IMR-90 (cell line): Measurements from ENCODE around the gene NEDD4L. TPM values are rescaled to one million over a fixed set of nuclear protein-coding genes. Genes with fewer than 3 reads are reported as not detected.

Experiments used
- ATAC-seq: fragments of 200-7000 bp; cut with Tn5 transposase; 2 replicates; pipeline ENCODE4 v1.9.1; 2020; ENCODE audit warnings: low read depth, mild to moderate bottlenecking, moderate library complexity
- BruUV-seq: library from RNA; stranded (reverse); fragments of 400-500 nt; replicated peaks from 2 replicates; lab custom pipeline; 2021; lab: Mats Ljungman, UMichigan
- CTCF ChIA-PET: fragments of 300-600 bp; formaldehyde crosslinking; extraction: SDS; loops from one replicate; lab custom pipeline; 2021; ENCODE audit warnings: antibody characterized with exemption; lab: Yijun Ruan, JAX
- POLR2A ChIA-PET: fragments of 300-600 bp; sonication (Branson Sonifier 250); formaldehyde crosslinking; loops from one replicate; lab custom pipeline; 2022; ENCODE audit warnings: antibody characterized with exemption; ENCODE audit not compliant: unreplicated experiment; lab: Charles Lee
- DNase-seq: peaks from one replicate; pipeline ENCODE4 v3.0.0; 2013
- H2AFZ ChIP-seq: replicated peaks from 2 replicates; pipeline ENCODE3; 2013; ENCODE audit warnings: low read length, mild to moderate bottlenecking; ENCODE audit not compliant: poor library complexity
- H2AK5ac ChIP-seq: 2 replicates; pipeline ENCODE4 v1.6.1; 2013; ENCODE audit warnings: low read depth, low read length, inconsistent platforms
- H2AK9ac ChIP-seq: replicated peaks from 2 replicates; pipeline ENCODE3; 2013; ENCODE audit warnings: mild to moderate bottlenecking, low read depth, low read length, moderate library complexity; ENCODE audit not compliant: poor library complexity
- H2BK120ac ChIP-seq: 2 replicates; pipeline ENCODE4 v1.6.1; 2013; ENCODE audit warnings: low read depth, low read length, inconsistent platforms
- H2BK15ac ChIP-seq: 3 replicates; pipeline ENCODE4 v1.6.1; 2013; ENCODE audit warnings: low read depth, low read length, inconsistent platforms
- H2BK20ac ChIP-seq: 2 replicates; pipeline ENCODE4 v1.6.1; 2013; ENCODE audit warnings: low read depth, mild to moderate bottlenecking, inconsistent platforms, low read length, moderate library complexity
- H2BK5ac ChIP-seq: 2 replicates; pipeline ENCODE4 v1.6.1; 2013; ENCODE audit warnings: mild to moderate bottlenecking, low read depth, low read length, inconsistent platforms; ENCODE audit not compliant: poor library complexity, severe bottlenecking
- H3K14ac ChIP-seq: replicated peaks from 2 replicates; pipeline ENCODE4 v1.6.1; 2013; ENCODE audit warnings: low read depth, low read length, inconsistent platforms
- H3K18ac ChIP-seq: 2 replicates; pipeline ENCODE4 v1.6.1; 2013; ENCODE audit warnings: low read depth, low read length, control low read depth
- H3K23ac ChIP-seq: 2 replicates; pipeline ENCODE4 v1.6.1; 2013; ENCODE audit warnings: low read depth, low read length, inconsistent platforms
- H3K27ac ChIP-seq: 2 replicates; pipeline ENCODE4 v1.5.1; 2013; ENCODE audit warnings: mild to moderate bottlenecking, control low read depth, low read length; ENCODE audit not compliant: insufficient read depth
- H3K27me3 ChIP-seq: 2 replicates; pipeline ENCODE4 v1.6.1; 2013; ENCODE audit warnings: low read length; ENCODE audit not compliant: control insufficient read depth, insufficient read depth
- H3K36me3 ChIP-seq: 2 replicates; pipeline ENCODE4 v1.6.1; 2013; ENCODE audit warnings: low read length, mixed read lengths; ENCODE audit not compliant: control insufficient read depth, insufficient read depth
- H3K4ac ChIP-seq: 2 replicates; pipeline ENCODE4 v1.6.1; 2013; ENCODE audit warnings: low read depth, low read length, inconsistent platforms
- H3K4me1 ChIP-seq: 2 replicates; pipeline ENCODE4 v1.6.1; 2013; ENCODE audit warnings: low read length, mixed read lengths; ENCODE audit not compliant: control insufficient read depth, insufficient read depth
- H3K4me2 ChIP-seq: 2 replicates; pipeline ENCODE4 v1.6.1; 2013; ENCODE audit warnings: low read depth, mild to moderate bottlenecking, control low read depth, low read length, moderate library complexity
- H3K4me3 ChIP-seq: 2 replicates; pipeline ENCODE4 v1.5.1; 2013; ENCODE audit warnings: low read depth, mild to moderate bottlenecking, control low read depth, low read length, moderate library complexity; ENCODE audit not compliant: insufficient read depth
- H3K56ac ChIP-seq: 2 replicates; pipeline ENCODE4 v1.6.1; 2013; ENCODE audit warnings: low read length, inconsistent platforms; ENCODE audit not compliant: insufficient read depth; ENCODE audit errors: extremely low read depth
- H3K79me1 ChIP-seq, 2 experiments: 2 replicates each; pipeline ENCODE4 v1.6.1; 2013; ENCODE audit warnings: low read length in 2 of 2, inconsistent platforms in 1 of 2, low read depth in 1 of 2
- H3K9ac ChIP-seq: 2 replicates; pipeline ENCODE4 v1.6.1; 2013; ENCODE audit warnings: low read depth, low read length, control low read depth
- H3K9me1 ChIP-seq: 2 replicates; pipeline ENCODE4 v1.6.1; 2013; ENCODE audit warnings: low read length, inconsistent platforms; ENCODE audit not compliant: insufficient read depth
- H3K9me3 ChIP-seq: 2 replicates; pipeline ENCODE4 v1.6.1; 2013; ENCODE audit warnings: low read length; ENCODE audit not compliant: control insufficient read depth, insufficient read depth
- H4K20me1 ChIP-seq: 2 replicates; pipeline ENCODE4 v1.6.1; 2013; ENCODE audit warnings: low read length, inconsistent platforms; ENCODE audit not compliant: insufficient read depth
- H4K5ac ChIP-seq: 2 replicates; pipeline ENCODE4 v1.6.1; 2013; ENCODE audit warnings: mild to moderate bottlenecking, low read depth, low read length, control low read depth
- H4K8ac ChIP-seq, 2 experiments: 2 replicates each; pipeline ENCODE4 v1.6.1; 2013; ENCODE audit warnings: low read depth in 2 of 2, low read length in 2 of 2, control low read depth in 1 of 2, inconsistent platforms in 1 of 2
- H4K91ac ChIP-seq: 2 replicates; pipeline ENCODE4 v1.6.1; 2013; ENCODE audit warnings: low read depth, low read length, inconsistent platforms; ENCODE audit not compliant: insufficient read depth
- BHLHE40 ChIP-seq: fragments of 150-350 bp; IDR thresholded peaks from 2 replicates; pipeline ENCODE4 v1.6.1; 2016; ENCODE audit warnings: mild to moderate bottlenecking, low read depth, low read length
- CEBPB ChIP-seq: IDR thresholded peaks from 2 replicates; pipeline ENCODE4 v1.6.1; 2012; ENCODE audit warnings: low read depth, low read length, improper control_type of control experiment
- CHD1 ChIP-seq: IDR thresholded peaks from 2 replicates; pipeline ENCODE4 v1.6.1; 2012; ENCODE audit warnings: low read depth, low read length, improper control_type of control experiment
- CTCF ChIP-seq: conservative IDR thresholded peaks from 2 replicates; pipeline ENCODE4 v1.5.1; 2012; ENCODE audit warnings: mild to moderate bottlenecking, low read depth, low read length, improper control_type of control experiment
- ELK1 ChIP-seq: fragments of 150-350 bp; IDR thresholded peaks from 2 replicates; pipeline ENCODE4 v1.6.1; 2016; ENCODE audit warnings: low read depth, mild to moderate bottlenecking, low read length, moderate library complexity, borderline replicate concordance
- FOS ChIP-seq: fragments of 150-350 bp; IDR thresholded peaks from 2 replicates; pipeline ENCODE4 v1.6.1; 2016; ENCODE audit warnings: low read depth, low read length
- MAFK ChIP-seq: IDR thresholded peaks from 2 replicates; pipeline ENCODE4 v1.6.1; 2012; ENCODE audit warnings: low read depth, low read length, improper control_type of control experiment
- MAZ ChIP-seq: IDR thresholded peaks from 2 replicates; pipeline ENCODE4 v1.6.1; 2012; ENCODE audit warnings: low read depth, mild to moderate bottlenecking, low read length, improper control_type of control experiment, moderate library complexity, borderline replicate concordance
- MXI1 ChIP-seq: IDR thresholded peaks from 2 replicates; pipeline ENCODE4 v1.6.1; 2012; ENCODE audit warnings: low read depth, mild to moderate bottlenecking, low read length, moderate library complexity, borderline replicate concordance
- NFE2L2 ChIP-seq: fragments of 150-350 bp; IDR thresholded peaks from 2 replicates; pipeline ENCODE4 v1.6.1; 2016; ENCODE audit warnings: low read depth, mild to moderate bottlenecking, low read length
- POLR2A ChIP-seq: IDR thresholded peaks from 2 replicates; pipeline ENCODE4 v1.6.1; 2012; ENCODE audit warnings: mild to moderate bottlenecking, low read depth, low read length
- RAD21 ChIP-seq: IDR thresholded peaks from 2 replicates; pipeline ENCODE4 v1.6.1; 2012; ENCODE audit warnings: low read length, improper control_type of control experiment
- RCOR1 ChIP-seq: IDR thresholded peaks from 2 replicates; pipeline ENCODE4 v1.6.1; 2012; ENCODE audit warnings: mild to moderate bottlenecking, low read length, improper control_type of control experiment; ENCODE audit not compliant: insufficient replicate concordance
- RFX5 ChIP-seq: IDR thresholded peaks from 2 replicates; pipeline ENCODE4 v1.8.0; 2012; ENCODE audit warnings: low read depth, mild to moderate bottlenecking, low read length, moderate library complexity
- SMC3 ChIP-seq: fragments of 150-350 bp; IDR thresholded peaks from 2 replicates; pipeline ENCODE4 v1.6.1; 2016; ENCODE audit warnings: low read depth, mild to moderate bottlenecking, antibody characterized with exemption, low read length, moderate library complexity
- WGBS, 2 experiments: methylation state at CpG; one replicate each; pipeline versions ENCODE4 v1.1.5 to v1.1.7; 2013; ENCODE audit warnings: missing lambda C conversion rate in 2 of 2; ENCODE audit not compliant: insufficient read length in 1 of 2; ENCODE audit errors: extremely low coverage in 2 of 2; 5-methylcytosine and 5-hydroxymethylcytosine counted together
- dilution Hi-C: fragments of 300-500 bp; cut with HindIII; formaldehyde crosslinking; loops from one replicate; pipeline ENCODE4 v1.14.3; 2018; ENCODE audit warnings: low sequenced_read_pairs; ENCODE audit not compliant: unreplicated experiment
- in situ Hi-C: fragments of 300-500 bp; cut with MboI; formaldehyde crosslinking; loops from 3 replicates; pipeline ENCODE4 v1.14.3; 2019; ENCODE audit warnings: low sequenced_read_pairs, inconsistent platforms, mixed read lengths
- intact Hi-C: fragments of 100-400 bp; cut with micrococcal nuclease; formaldehyde crosslinking; loops from 2 replicates; pipeline ENCODE4 v1.10.0; 2022
- polyA plus RNA-seq, 3 experiments: library from polyadenylated mRNA; depleted of rRNA; stranded (reverse); fragments of >200 nt; gene quantifications; 2 replicates each; pipeline ENCODE4 v1.2.3, GENCODE V29; 2012; ENCODE audit warnings: low replicate concordance in 1 of 3
- total RNA-seq: library from RNA; depleted of rRNA; stranded (reverse); fragments of >200 nt; gene quantifications from 2 replicates; pipeline ENCODE4 v1.2.3, GENCODE V29; 2012
- TF ChIP-seq, protein P1 (sequence below): fragments of 150-350 bp; IDR thresholded peaks from 2 replicates; pipeline ENCODE4 v1.6.1; 2017; ENCODE audit warnings: mild to moderate bottlenecking, antibody characterized with exemption, low read length, low read depth

Gene NEDD4L
- total and polyA plus RNA-seq, 2 of the 4 experiments (the other 2 are of a cell fraction), result 10.0 to 10.9 TPM

GRCh38 chr18:58279504-58280175 is 235.6 kb downstream of the NEDD4L start:
- no peak overlapping the region for H2BK20ac ChIP-seq
- H3K36me3 ChIP-seq, result no peaks in the 10 kb centered on the region
- in situ Hi-C loops (no loop called here), intact Hi-C loops (no loop called here), dilution Hi-C loops (no loop called here)
- peaks cover 2% of the 10 kb centered on the region; the same call in 1 of the 2 replicates for H3K27me3 ChIP-seq
- H2AK9ac ChIP-seq, result no peak overlapping the region
- no peak overlapping the region for H3K4me2 ChIP-seq
- no peak overlapping the region for H3K18ac ChIP-seq
- H3K27ac ChIP-seq, result no peak overlapping the region
- DNase-seq (no peak), ATAC-seq (no peak)
- no peak overlapping the region for H2BK15ac ChIP-seq
- no peak overlapping the region for H3K4ac ChIP-seq
- CTCF ChIA-PET, result no interaction called here
- no peak overlapping the region for H2BK120ac ChIP-seq
- no peaks in the 10 kb centered on the region for H3K9me1 ChIP-seq
- no peak overlapping the region for H3K9ac ChIP-seq
- H3K4me1 ChIP-seq, result no peaks in the 10 kb centered on the region
- peaks cover 3% of the 10 kb centered on the region; the same call in 1 of the 2 replicates for H4K20me1 ChIP-seq
- H3K79me1 ChIP-seq, result no peaks in the 10 kb centered on the region
- no peak overlapping the region for H2BK5ac ChIP-seq
- no TSS peak for BruUV-seq
- TF ChIP-seq NFE2L2, result no peak
- TF ChIP-seq RAD21, result no peak
- TF ChIP-seq MXI1, result no peak
- TF ChIP-seq MAZ, result no peak
- no peak for TF ChIP-seq RFX5
- no peak for TF ChIP-seq MAFK
- no peak for TF ChIP-seq SMC3
- no peak for TF ChIP-seq POLR2A
- no peak for TF ChIP-seq ELK1
- no peak for TF ChIP-seq RCOR1
- no peak for TF ChIP-seq FOS
- TF ChIP-seq BHLHE40, result no peak
- TF ChIP-seq CHD1, result no peak
- TF ChIP-seq, protein P1, sequence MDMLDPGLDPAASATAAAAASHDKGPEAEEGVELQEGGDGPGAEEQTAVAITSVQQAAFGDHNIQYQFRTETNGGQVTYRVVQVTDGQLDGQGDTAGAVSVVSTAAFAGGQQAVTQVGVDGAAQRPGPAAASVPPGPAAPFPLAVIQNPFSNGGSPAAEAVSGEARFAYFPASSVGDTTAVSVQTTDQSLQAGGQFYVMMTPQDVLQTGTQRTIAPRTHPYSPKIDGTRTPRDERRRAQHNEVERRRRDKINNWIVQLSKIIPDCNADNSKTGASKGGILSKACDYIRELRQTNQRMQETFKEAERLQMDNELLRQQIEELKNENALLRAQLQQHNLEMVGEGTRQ, result no peak
- TF ChIP-seq CTCF, result no peak
- no peak for TF ChIP-seq CEBPB
- no peak overlapping the region for H3K4me3 ChIP-seq
- POLR2A ChIA-PET, result no interaction called here
- no peak overlapping the region for H3K23ac ChIP-seq
- WGBS, 2 experiments, result 90% methylated on average over 2 of the region's 7 CpGs; no CpG with 5 or more reads in 1 of the 2 experiments
- H3K56ac ChIP-seq, result no peak overlapping the region
- no peaks in the 10 kb centered on the region for H3K9me3 ChIP-seq
- no peak overlapping the region for H4K5ac ChIP-seq
- H3K14ac ChIP-seq, result no peak overlapping the region
- H4K8ac ChIP-seq, result no peak overlapping the region
- no peak overlapping the region for H2AFZ ChIP-seq
- H2AK5ac ChIP-seq, result no peak overlapping the region
- no peak overlapping the region for H4K91ac ChIP-seq
